ENCODE data around the gene DNAJC4. TPM values are rescaled to one million over a fixed set of nuclear protein-coding genes. Genes with fewer than 3 reads are reported as not detected.

Gene DNAJC4
- total RNA-seq, 1 donor: 13.1 TPM

DNA sequence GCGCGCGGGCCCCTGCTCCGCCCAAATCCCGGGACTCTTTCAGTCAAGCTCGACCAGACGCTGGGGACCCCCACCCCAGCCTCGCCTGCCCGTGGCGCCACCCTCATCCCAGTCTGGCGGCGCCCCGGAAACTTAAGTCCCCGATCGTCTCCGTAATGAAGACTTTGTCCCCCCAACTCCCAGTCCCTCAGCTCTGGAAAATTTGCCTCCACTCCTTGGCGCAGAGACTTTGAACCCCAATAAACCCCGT lies 21.3 kb downstream of the DNAJC4 start:
- peak overlapping the region; percentile 57 for H3K4me3 ChIP-seq (ENCODE audit: low read length)

DNA sequence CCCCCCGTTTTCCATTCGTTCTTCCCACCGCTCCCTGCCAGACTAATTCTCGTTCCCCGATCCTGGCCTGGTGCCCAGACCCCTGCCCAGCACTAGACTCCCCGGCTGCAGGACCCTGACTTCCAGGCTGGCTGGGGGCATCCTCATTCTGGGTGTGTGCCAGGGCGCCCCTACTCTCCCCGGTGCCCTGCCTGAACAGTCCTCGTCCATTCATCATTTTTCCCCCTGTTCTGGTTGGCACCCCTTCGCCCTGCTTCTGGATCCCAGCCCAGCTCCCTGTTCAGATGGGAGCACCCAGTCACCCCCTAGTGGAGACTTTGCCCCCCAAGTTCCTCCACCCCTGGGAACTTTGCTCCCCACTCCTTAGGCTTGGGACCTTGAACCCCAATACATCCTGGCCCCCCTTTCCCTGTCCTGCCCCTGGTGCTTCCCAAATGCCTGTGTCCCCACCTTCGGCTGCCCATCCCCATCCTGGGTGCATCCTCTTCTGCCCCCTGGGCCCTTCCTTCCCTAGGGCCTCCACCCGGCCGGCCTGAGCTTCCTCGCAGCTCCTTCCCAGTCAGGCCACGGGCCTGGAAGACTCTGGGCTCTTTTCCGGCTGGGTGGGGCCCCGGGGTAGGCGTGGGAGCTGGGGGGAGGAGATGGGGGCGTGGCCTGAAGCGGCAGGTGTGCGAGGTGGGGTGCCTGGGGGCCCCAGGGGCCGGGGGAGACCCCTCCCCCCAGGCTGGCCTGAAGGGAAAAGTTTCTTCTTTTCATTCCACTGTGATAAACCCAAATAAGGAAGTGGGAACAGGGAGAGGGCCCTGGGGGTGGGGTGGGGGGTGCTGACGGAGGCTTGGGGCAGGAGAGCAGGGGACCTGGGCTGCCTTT lies 21.9 kb downstream of the DNAJC4 start:
- H3K27me3 ChIP-seq (ENCODE audit: insufficient read depth, low read length): no peaks in the 10 kb centered on the region
- peaks cover 27% of the 10 kb centered on the region for H3K4me1 ChIP-seq (ENCODE audit: insufficient read depth, low read length)
- no peaks in the 10 kb centered on the region for H3K9me3 ChIP-seq (ENCODE audit: low read depth, low read length)
- H3K4me3 ChIP-seq (ENCODE audit: low read length): peak overlapping the region; percentile 57

More for the DNA sequence above, 21.3 kb downstream of the DNAJC4 start:
- Histone ChIP-seq H3K4me1 (ENCODE audit: insufficient read depth, low read length) (peaks cover 30% of the 10 kb centered on the region), H3K27me3 (ENCODE audit: insufficient read depth, low read length) (no peaks in the 10 kb centered on the region), H3K9me3 (ENCODE audit: low read depth, low read length) (no peaks in the 10 kb centered on the region)

DNA sequence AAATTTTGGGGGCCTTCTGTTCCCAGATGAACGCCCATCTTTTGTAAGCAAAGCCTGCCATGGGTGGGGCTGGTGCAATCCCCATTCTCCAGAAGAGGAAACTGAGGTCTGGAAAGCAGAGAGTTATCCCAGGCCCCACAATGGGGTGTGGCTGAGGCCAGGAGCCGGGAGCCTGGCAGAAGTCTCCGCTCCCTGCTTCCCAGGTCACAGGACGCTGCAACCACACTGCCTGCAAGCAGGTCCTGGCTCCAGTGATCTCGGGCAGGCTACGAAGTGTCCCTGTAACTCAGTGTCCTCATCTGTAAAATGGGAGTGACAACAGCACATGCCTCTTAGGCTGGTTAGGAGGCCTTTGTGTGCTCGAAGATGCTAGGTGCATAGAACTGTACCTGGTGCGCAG lies 22.7 kb downstream of the DNAJC4 start:
- Histone ChIP-seq H3K9me3 (ENCODE audit: low read depth, low read length) (no peaks in the 10 kb centered on the region), H3K4me3 (ENCODE audit: low read length) (no peak overlapping the region), H3K27me3 (ENCODE audit: insufficient read depth, low read length) (no peaks in the 10 kb centered on the region), H3K4me1 (ENCODE audit: insufficient read depth, low read length) (peaks cover 23% of the 10 kb centered on the region)

DNA sequence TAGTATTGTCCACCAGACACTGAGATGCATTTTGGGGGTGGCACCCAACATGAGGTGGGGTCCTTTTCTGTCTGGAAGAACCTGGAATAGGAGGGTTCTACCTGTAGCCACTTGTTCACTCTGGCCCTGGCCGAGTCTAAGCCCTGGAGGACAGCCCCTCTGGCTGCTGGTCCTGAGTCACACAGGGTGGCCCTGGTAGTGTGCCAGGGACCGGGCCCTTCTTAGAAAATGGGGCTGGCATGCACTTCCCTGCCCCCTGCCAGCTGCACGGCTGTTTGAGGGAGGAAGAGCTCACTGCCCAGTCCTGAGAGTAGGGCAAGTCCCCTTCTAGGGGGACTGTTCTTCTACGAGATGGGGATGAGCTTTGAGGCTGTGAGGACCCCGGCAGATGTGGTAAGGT lies 23.1 kb downstream of the DNAJC4 start:
- Histone ChIP-seq H3K27me3 (ENCODE audit: insufficient read depth, low read length) (no peaks in the 10 kb centered on the region), H3K9me3 (ENCODE audit: low read depth, low read length) (no peaks in the 10 kb centered on the region), H3K4me1 (ENCODE audit: insufficient read depth, low read length) (peaks cover 23% of the 10 kb centered on the region), H3K4me3 (ENCODE audit: low read length) (no peak overlapping the region)

DNA sequence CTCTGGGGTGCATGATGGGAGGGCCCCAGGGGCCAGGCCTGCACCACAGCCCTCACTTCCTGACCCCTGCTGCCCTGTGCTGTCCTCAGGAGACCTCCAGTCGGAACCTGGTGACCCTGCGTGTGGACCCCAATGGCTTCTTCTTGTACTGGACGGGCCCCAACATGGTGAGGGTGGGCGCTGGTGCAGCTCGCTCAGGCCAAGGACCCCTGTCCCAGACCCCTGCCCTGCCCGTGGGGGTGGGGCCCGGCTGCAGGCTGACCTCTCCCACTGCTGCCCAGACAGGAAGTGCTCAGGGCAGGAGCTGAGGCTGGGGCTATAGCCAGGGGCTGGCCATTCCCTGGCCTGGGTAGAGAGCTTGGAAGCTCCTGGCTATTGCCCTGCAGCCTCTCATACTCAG lies 24.0 kb downstream of the DNAJC4 start:
- Histone ChIP-seq H3K9me3 (ENCODE audit: low read depth, low read length) (no peaks in the 10 kb centered on the region), H3K4me3 (ENCODE audit: low read length) (no peak overlapping the region), H3K27me3 (ENCODE audit: insufficient read depth, low read length) (no peaks in the 10 kb centered on the region), H3K4me1 (ENCODE audit: insufficient read depth, low read length) (peaks cover 23% of the 10 kb centered on the region)

DNA sequence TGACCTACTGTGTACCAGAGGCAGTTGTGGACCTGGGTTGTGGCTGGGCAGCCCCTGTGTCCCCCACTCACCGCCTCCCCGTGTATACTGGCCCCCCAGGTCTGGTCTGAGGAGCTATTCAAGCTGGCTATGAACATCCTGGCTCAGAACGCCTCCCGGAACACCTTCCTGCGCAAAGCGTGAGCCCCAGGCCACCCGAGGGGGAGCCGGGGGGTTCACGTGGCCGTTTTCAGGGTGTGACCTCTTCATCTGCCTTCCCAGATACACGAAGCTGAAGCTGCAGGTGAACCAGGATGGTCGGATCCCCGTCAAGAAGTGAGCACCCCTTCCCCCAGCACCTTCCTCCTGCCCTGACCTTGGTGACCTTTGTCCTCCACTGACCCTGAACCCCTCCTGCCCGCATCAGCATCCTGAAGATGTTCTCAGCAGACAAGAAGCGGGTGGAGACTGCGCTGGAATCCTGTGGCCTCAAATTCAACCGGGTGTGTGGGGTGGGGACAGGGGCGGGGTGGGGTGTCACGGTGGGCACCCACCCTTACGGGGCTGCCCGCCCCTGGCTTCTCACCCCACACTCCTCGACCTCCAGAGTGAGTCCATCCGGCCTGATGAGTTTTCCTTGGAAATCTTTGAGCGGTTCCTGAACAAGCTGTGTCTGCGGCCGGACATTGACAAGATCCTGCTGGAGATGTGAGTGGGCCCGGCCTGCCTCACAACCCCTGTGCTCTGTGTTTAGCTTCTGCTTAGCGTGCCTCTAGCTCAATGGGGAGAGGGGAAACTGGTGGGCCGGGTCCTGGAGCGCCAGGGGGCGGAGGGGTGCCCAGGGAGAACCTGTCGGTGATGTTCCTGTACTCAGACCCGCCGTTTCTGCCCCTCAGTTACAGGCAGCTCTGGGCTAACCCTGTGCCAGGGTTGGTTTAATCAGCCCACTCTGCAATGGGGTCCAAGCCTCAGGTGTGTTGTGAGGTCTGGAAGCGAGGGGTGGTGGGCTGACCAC lies 25.1 kb downstream of the DNAJC4 start:
- H3K27me3 ChIP-seq (ENCODE audit: insufficient read depth, low read length): no peaks in the 10 kb centered on the region
- H3K4me1 ChIP-seq (ENCODE audit: insufficient read depth, low read length): peaks cover 23% of the 10 kb centered on the region
- H3K9me3 ChIP-seq (ENCODE audit: low read depth, low read length): no peaks in the 10 kb centered on the region
- no peak overlapping the region for H3K4me3 ChIP-seq (ENCODE audit: low read length)

DNA sequence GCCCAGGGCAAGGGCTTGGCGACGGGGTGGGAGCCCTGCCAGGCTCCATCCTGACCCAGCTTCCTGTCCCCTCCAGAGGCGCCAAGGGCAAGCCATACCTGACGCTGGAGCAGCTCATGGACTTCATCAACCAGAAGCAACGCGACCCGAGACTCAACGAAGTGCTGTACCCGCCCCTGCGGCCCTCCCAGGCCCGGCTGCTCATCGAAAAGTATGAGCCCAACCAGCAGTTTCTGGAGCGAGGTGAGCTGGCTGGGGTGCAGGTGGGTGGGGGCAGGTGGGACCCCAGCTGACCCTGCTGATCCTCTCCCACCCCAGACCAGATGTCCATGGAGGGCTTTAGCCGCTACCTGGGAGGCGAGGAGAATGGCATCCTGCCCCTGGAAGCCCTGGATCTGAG lies 26.0 kb downstream of the DNAJC4 start:
- Histone ChIP-seq H3K4me3 (ENCODE audit: low read length) (no peak overlapping the region), H3K9me3 (ENCODE audit: low read depth, low read length) (no peaks in the 10 kb centered on the region), H3K27me3 (ENCODE audit: insufficient read depth, low read length) (no peaks in the 10 kb centered on the region), H3K4me1 (ENCODE audit: insufficient read depth, low read length) (peaks cover 16% of the 10 kb centered on the region)

DNA sequence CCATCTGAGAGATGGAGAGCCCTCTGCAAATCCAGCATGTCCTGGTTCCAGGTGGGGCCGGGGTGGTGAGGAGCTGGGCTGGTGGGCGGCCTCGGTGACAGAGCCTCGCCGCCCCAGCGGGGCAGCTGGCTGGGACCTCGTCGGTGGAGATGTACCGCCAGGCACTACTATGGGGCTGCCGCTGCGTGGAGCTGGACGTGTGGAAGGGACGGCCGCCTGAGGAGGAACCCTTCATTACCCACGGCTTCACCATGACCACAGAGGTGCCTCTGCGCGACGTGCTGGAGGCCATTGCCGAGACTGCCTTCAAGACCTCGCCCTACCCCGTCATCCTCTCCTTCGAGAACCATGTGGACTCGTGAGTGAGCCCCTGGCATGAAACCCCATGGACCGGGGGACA lies 28.0 kb downstream of the DNAJC4 start:
- Histone ChIP-seq H3K4me1 (ENCODE audit: insufficient read depth, low read length) (no peaks in the 10 kb centered on the region), H3K4me3 (ENCODE audit: low read length) (no peak overlapping the region), H3K27me3 (ENCODE audit: insufficient read depth, low read length) (no peaks in the 10 kb centered on the region), H3K9me3 (ENCODE audit: low read depth, low read length) (no peaks in the 10 kb centered on the region)

DNA sequence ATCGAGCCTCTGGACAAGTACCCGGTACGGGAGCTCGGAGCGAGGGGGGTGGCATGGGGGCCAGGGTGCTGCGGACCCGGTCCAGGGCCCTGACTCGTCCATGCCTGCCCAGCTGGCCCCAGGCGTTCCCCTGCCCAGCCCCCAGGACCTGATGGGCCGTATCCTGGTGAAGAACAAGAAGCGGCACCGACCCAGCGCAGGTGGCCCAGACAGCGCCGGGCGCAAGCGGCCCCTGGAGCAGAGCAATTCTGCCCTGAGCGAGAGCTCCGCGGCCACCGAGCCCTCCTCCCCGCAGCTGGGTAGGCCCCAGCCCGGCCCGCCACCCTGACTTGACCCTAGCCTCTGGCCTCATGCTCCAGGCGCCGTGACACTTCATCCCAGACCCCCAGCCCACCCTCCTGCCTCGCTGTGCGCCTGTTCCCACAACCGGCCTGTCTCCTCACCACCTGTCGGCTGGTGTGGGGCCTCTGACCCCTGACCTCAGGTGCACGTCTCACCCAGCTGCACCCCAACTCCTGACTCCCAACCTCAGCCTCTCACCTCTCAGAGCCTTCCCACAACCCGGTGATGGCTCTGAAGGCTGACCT lies 28.7 kb downstream of the DNAJC4 start:
- no peak overlapping the region for H3K4me3 ChIP-seq (ENCODE audit: low read length)

DNA sequence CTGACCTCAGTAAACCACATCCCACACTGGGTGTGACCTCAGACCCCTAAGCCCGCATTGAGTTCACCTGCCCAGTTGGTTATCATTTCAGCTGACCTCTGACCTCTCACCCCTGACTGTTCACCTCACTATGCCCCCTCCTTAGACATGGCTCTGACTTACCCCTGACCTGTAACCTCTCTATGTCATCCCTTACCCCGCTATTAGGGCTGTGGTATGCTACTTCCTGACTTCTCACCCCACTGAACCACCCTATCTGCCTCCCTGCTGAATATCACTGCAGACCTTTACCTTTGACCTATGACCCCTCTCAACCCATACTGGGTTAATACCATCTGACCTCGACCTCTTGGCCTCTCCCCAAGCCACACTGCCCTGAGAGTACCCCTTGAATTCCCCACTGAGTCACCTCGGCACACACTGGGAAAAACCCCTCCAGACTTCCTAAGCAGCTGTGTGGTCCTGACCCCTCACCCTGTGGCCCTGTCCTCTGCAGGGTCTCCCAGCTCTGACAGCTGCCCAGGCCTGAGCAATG lies 29.3 kb downstream of the DNAJC4 start:
- Histone ChIP-seq H3K4me1 (ENCODE audit: insufficient read depth, low read length) (no peaks in the 10 kb centered on the region), H3K9me3 (ENCODE audit: low read depth, low read length) (no peaks in the 10 kb centered on the region), H3K27me3 (ENCODE audit: insufficient read depth, low read length) (no peaks in the 10 kb centered on the region), H3K4me3 (ENCODE audit: low read length) (no peak overlapping the region)

More for the DNA sequence above, 28.7 kb downstream of the DNAJC4 start:
- Histone ChIP-seq H3K9me3 (ENCODE audit: low read depth, low read length) (no peaks in the 10 kb centered on the region), H3K27me3 (ENCODE audit: insufficient read depth, low read length) (no peaks in the 10 kb centered on the region), H3K4me1 (ENCODE audit: insufficient read depth, low read length) (no peaks in the 10 kb centered on the region)

DNA sequence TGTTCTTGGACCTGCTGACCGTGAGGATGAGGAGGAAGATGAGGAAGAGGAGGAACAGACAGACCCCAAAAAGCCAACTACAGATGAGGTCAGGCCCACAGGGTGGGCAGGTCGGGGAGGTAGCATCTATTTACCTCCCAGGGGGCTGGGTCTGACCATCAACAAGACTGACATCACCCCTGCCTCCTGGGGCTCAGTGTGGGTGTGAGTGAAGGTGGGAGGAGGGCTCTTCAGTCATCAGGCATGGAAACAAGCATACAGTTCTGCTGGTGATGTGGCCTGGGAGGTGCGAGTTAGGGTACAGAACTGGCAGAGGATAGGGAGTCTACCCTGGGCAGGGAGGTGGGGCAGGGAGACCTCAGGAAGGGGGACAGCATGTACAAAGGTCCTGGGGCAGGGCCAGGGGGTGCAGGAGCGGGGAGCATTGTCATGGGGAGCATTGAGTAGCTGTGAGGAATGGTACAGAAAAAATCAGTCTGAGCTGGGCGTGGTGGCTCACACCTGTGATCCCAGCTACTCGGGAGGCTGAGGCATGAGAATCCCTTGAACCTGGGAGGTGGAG lies 29.9 kb downstream of the DNAJC4 start:
- no peaks in the 10 kb centered on the region for H3K4me1 ChIP-seq (ENCODE audit: insufficient read depth, low read length)
- no peaks in the 10 kb centered on the region for H3K27me3 ChIP-seq (ENCODE audit: insufficient read depth, low read length)
- H3K4me3 ChIP-seq (ENCODE audit: low read length): no peak overlapping the region
- H3K9me3 ChIP-seq (ENCODE audit: low read depth, low read length): no peaks in the 10 kb centered on the region

DNA sequence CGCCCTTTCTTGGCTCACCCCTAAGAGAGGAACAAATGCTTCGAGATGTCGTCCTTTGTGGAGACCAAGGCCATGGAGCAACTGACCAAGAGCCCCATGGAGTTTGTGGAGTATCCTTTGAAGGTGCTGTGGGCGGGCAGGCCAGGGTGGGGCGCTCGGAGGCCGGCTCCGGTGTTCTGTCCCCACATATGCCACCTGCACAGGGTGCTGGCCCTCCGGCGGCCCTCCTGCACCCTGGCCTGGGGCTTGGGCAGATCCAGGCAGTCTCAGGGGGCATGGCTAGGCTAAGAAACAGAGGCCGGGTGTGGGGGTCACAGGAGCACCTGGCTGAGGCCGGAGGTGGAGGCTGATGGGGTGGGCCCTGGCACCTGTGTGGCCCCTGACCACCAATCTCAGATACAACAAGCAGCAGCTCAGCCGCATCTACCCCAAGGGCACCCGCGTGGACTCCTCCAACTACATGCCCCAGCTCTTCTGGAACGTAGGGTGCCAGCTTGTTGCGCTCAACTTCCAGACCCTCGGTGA lies 31.3 kb downstream of the DNAJC4 start:
- Histone ChIP-seq H3K4me3 (ENCODE audit: low read length) (no peak overlapping the region), H3K4me1 (ENCODE audit: insufficient read depth, low read length) (no peaks in the 10 kb centered on the region), H3K9me3 (ENCODE audit: low read depth, low read length) (no peaks in the 10 kb centered on the region), H3K27me3 (ENCODE audit: insufficient read depth, low read length) (no peaks in the 10 kb centered on the region)

DNA sequence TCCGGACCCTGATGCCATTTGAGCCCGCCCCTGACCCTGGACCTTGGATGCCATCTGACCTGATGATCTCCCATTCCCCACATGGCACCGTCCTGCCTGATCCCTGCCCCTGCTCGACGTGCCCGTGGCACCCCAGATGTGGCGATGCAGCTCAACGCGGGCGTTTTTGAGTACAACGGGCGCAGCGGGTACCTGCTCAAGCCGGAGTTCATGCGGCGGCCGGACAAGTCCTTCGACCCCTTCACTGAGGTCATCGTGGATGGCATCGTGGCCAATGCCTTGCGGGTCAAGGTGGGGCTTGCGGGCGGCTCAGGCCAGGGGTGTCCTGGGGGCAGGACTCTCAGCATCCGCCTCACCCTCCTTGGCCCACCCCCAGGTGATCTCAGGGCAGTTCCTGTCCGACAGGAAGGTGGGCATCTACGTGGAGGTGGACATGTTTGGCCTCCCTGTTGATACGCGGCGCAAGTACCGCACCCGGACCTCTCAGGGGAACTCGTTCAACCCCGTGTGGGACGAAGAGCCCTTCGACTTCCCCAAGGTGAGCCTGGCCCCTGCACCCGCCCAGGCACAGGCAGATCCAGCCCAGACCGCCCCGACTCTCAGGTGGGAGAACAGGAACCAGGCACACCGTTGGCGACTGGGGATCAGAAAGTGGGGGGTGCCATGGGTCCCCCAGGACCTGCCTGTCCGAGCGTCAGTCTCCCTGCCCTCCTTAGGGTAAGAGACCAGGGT lies 32.1 kb downstream of the DNAJC4 start:
- H3K4me1 ChIP-seq (ENCODE audit: insufficient read depth, low read length): peaks cover under 1% of the 10 kb centered on the region
- no peak overlapping the region for H3K4me3 ChIP-seq (ENCODE audit: low read length)
- H3K27me3 ChIP-seq (ENCODE audit: insufficient read depth, low read length): no peaks in the 10 kb centered on the region
- no peaks in the 10 kb centered on the region for H3K9me3 ChIP-seq (ENCODE audit: low read depth, low read length)

All from mononuclear cell (primary cell).